CD4-positive, alpha-beta T cell treated with Interleukin-4 for 1 hour (primary cell): Measurements from ENCODE around the gene ZSCAN29.
"Not testable (repeated sequence)": the region's sequence is repeated elsewhere in the genome, so short reads cannot be mapped to it uniquely, and the experiment has no call there.

Experiments
- DNase-seq, 2 donors: peaks; one replicate each; pipeline ENCODE4 v3.0.0-alpha.2; 2020 to 2022

The ZSCAN29 gene

DNA sequence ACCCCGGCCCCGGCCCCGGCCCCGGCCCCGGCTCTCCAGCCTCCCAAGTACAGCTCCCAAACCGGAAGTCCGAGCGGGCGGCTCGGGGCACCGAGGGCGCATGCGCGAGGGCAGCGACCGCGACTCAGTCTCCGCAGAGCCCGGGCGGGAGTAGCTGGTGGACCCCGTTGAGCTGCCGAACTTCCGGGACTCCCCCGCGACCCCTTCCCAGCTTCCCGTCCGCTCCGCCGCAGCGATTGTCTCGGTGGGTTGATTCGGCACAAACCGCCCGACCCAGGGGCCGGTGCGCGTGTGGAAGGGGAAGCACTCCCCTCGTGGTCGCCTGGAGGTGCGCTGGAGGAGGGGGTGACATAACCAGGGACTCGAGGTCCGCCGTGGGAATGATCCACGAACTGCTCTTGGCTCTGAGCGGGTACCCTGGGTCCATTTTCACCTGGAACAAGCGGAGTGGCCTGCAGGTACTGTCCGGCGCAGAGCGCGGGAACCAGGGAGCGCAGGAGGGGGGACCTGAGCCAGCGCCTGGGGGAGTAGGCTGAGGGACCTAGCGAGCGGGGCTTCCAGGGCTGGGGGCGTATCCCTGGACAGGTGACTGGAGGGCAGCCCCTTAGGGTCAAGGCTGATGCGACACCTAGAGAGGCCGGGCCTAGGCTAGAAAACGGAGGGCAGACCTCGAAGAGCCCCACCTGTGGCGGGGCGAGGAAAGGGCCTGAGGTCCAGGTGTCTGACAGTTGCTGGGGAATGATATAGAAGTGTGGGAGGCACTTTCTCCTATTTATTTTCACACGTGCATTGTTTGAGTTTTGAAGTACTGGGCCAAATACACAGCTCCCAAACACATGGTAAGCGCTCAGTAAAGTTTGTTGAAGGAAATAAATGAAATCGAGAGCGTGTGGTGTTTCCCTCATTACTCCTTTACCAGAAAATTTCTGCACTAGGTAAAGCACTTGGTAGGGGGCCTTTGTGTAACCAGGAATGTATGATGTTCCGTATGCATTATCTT lies at the start of gene ZSCAN29, which contains the start of gene TUBGCP4:
Gene ZSCAN29 (minus strand): TSS at position 69 of the 1,000 bp plus-strand sequence. CDS start 1,130 bp downstream, outside the sequence.
Gene TUBGCP4 (plus strand): TSS at position 127 of the 1,000 bp plus-strand sequence. CDS start 254 bp downstream, at position 381.
- peak; percentile 78 to 79 for DNase-seq

DNA sequence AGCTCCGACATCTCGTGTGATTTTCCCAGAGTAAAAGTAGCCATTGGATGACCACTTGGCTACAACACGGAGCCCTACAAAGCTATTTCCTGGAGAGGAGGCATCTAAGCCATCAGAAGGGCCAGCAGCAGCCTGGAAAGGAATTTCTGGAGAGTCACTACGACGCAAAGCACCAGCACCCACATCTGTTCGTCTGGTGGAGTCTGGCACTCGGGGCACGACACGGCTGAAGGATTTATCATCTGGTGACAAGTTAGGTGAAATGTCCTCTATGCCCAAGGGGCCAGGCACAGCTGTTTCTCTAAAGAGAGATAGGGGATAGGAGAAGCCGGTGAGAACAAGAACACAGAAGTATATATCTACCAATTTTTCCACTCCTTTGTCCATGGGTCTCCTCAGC lies 49.6 kb upstream of the ZSCAN29 start:
- DNase-seq = no peak

DNA sequence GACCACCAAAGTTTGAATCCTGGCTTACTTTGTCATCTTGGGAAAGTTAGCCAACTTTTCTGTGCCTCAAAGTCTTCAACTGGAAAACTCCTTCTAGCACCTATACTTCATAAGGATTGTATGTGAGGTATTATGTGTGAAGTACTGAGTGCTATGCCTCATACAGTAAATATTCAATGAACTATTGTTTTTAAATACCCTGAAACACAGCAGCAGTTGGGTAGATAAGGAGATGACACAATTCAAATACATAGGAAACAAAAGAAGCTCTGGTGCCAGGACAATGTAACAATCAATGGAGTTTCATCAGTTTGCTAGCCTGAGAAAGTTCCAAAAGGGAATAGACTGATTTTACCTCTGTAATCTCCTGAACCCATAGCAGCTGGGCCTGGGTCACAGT lies 43.4 kb upstream of the ZSCAN29 start:
- no peak for DNase-seq

DNA sequence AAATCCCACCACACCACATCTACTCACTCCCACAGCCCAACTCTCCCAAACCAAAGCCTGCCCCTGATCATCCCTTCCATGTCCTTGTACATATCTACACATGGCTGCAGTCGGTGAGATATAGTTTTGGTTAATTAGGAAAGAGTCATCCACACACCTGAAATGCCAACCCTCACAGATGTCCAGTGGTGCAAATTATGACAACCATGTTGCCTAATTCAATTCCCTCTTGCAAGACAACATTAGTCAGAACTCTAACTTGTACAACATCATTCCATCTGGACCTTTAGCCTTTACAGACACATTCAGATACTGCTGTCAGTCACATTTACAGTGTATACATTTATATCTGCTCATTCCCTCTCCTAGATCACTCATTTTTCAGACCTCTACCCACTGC lies 41.3 kb upstream of the ZSCAN29 start:
- DNase-seq = no peak

DNA sequence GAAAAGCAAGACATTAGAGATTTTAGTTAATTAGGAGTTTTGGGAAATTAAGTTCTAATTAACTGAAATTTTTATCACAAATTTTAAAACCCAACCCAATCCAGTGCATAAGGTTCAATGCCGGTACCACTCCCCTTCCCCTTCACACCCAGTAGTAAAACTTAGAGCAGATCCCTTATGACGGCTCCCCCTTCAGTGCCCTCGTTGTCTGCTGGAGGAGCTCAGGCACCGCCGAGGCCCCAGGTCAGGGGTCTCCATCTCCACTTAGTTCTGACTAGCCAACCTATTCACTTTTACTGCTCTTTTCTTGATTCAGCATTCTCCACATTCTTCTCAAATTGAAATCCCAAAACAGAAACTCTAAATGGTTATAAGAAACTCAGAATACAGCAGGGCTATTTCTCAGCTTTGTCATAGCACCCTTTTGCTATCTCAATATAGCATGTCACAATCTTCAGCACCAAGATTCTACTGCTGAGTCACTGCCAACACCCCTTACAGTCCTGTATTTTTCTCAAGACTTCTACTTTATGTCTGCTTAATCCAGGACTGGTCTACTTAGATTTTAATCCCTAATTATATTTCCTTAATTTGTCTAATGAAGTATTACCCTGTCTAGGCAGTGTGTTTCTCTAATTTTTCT lies 39.9 kb upstream of the ZSCAN29 start:
- no peak for DNase-seq

DNA sequence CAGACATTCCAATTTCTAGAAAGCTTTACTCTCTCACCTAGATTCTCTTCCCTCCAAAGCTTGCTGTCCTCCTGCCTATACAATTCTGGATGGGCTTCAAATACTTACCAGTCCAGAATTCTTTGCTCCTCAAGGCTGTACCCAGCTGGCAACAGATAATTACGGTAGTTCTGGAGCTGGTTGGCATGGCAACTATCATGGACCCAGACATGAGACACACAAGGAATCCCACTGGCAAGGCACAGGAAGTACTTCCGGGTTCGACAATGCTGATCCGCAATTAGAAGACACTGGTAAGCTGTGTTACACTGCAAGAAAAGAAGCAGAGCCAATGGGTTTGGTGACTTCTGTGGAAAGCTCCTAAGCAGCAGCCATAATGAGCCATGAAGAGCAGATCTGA lies 37.9 kb upstream of the ZSCAN29 start:
- no peak for DNase-seq

DNA sequence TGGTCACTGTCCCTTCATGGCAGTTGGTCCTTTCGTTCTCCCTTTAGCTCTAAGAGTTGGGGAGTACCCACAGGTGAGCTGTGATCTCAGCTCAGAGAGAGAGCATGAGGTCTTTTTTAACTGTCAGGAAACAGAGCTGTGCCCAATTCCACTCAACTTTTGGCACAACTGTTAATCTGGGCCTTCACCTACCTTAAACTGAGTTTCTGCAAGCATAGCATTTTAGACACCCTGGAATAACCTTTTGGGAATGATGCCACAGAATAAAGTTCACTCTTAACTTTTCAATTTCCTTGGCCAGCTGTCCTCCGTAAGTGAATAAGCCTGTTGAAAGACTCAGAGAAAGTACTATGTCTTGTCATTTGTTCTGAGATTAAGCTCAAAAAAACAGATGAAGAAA lies 36.0 kb upstream of the ZSCAN29 start:
- no peak for DNase-seq

DNA sequence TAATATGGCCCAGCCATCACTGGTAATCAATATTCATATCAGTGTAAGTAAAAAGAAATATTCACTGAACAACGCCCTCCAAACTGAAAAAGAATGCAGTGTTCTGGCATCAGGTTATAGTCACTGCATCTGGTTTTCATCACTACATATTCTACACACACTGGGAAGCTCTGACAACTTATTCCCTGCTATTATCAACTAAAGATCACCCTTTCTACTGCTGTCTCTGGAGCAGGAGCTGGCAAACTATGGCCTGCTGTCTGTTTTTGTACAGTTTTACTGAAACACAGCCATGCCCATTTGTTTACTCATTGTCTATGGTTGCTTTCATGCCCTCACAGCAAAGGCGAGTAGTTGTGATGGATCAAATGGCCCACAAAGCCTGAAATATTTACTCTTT lies 35.3 kb upstream of the ZSCAN29 start:
- DNase-seq = no peak

DNA sequence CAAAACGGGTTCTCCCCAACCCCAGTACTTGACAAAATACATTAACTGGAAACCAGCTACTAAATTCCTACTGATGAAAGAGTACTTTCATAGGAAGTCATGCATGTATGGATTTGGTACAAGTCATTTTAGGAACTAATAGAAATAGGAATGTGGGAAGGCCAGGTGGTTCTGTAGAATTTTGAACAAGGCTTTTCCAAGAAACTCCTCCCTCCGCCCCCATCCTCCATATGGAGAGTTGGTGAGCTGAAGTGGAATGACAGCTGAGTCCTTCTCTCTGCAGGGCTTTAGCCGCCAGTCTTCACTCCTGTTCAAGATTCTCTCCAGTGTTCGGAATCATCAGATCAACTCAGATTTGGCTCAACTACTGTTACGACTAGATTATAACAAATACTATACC lies 33.3 kb upstream of the ZSCAN29 start:
- no peak for DNase-seq

DNA sequence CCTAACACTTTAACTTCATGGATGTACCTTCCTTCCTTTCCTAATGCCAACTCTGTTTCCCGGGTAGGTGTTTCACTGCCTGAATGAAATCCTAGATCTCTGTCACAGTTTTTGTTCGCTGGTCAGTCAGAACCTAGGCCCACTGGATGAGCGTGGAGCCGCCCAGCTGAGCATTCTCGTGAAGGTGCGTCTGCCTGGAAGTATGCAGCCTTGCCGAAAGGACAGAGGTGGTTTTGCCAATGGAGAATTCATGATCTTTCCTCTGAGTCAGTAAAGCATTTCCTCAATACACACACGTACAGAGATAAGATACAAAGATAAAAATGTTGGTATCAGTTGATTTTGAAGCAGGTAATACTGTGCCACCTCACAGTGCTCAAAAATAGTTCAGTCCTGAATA lies 32.8 kb upstream of the ZSCAN29 start:
- no peak for DNase-seq

DNA sequence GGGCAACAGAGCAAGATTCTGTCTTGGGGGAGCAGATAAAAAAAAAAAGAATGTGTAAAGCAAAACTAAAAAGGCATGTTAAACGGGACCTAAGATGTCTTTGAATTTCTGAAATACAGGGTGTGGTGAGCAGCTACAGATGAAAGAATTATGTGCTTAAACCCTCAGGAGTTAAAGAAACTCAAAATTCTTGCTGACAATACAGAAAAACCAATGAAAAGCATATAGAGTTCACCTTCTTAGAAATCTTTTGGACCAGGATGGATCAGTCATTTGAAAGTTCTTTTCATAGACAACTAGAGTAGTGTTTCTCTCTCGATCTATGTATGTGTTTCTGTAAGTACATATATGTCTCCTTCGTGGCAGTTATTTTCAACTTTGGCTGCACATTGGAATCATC lies 31.4 kb upstream of the ZSCAN29 start:
- DNase-seq = no peak

DNA sequence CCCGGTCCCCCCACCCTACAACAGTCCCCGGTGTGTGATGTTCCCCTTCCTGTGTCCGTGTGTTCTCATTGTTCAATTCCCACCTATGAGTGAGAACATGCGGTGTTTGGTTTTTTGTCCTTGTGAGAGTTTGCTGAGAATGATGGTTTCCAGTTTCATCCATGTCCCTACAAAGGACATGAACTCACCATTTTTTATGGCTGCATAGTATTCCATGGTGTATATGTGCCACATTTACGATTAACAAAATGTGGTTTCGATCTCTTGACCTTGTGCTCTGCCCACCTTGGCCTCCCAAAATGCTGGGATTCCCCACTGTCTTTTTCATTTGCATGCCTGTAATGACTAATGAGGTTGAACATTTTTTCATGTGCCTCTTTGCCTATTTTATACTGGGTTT lies 22.7 kb upstream of the ZSCAN29 start:
- DNase-seq = not testable (repeated sequence)

DNA sequence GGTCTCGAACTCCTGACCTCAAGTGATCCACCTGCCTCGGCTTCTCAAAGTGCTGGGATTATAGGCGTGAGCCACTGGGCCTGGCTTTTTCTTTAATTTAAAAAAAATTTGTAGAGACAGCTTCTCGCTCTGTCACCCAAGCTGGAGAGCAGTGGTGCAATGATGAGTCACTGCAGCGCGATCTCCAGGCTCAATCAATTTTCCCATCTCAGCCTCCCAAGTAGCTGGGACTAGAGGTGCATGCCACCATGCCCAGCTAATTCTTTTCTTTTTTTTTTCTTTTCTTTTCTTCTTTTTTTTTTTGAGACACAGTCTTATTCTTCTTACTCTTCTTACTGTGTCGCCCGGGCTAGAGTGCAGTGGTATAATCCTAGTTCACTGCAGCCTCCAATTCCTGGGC lies 19.9 kb upstream of the ZSCAN29 start:
- no peak for DNase-seq

DNA sequence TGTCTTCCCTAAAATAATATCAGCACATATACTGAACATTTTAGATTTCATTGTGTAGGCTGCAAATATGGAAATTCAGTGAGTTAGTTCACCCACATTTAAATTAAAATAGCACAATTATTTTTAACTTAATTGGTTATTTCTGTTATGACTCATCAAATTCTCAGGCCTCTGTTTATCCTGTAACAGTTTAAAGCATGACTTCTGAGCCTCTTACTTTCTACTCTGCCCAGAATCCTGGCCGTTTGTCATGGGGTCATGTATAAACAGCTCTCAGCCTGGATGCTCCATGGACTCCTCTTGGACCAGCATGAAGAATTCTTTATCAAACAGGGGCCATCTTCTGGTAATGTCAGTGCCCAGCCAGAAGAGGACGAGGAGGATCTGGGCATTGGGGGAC lies 12.2 kb upstream of the ZSCAN29 start:
- DNase-seq = no peak

DNA sequence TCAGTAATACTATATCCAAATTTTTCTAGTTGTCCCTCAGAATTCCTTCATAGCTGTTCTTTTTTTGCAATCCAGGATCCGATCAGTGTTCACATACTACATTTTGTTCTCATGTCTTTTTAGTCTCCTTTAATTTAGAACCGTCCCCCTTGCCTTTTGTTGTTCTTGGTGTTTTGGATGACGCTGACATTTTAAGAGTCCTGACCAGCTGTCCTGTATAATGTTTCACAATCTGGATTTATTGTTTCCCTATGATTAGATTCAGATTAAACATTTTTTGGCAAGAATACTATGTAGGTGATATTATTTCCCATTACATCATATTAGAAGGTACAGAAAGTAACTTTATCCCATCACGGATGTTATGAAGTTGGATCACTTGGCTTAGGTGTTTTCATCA lies 11.5 kb upstream of the ZSCAN29 start:
- no peak for DNase-seq

DNA sequence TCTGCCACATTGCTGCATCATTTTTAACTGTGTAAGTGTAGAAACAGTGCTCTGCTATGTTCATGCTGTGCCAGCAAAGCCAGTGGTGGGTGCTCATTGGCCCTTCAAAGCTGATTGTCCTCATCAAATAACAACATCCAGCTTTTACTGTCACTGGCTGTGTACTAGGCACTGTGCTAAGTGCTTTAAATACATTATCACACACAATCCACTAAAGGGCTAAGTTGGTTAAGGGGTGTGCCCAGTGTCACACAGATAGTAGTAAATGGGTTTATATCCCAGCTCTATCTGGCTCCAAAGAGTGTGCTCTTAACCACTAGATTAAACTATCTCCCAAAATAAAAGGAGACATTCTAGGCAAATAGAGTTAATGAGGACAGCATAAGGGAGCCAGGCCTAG lies 7.8 kb upstream of the ZSCAN29 start:
- DNase-seq = no peak

DNA sequence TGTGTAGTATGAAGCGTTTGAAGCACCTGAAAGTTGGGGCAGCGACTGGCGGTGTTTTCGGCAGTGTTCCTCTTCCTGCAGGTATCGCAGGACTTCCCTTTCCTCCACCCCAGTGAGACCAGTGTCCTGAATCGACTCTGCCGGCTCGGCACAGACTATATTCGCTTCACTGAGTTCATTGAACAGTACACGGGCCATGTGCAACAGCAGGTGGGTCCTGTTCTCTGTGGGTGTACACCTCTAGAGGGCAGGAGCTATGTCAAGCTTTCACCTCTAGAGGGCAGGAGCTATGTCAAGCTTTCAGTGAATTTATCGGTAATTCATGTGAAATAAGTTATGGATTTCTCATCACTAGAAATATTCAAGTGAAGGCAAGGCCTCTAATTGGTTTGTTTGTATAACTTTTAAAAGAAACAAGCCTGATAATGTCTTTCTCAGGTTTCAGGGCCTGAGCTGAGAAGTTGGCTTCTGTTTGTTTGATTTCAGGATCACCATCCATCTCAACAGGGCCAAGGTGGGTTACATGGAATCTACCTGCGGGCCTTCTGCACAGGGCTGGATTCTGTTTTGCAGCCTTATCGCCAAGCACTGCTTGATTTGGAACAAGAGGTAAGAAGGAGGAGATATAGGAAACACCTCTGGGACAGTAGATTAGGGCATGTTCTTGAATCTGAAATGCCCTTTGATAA lies 5.3 kb upstream of the ZSCAN29 start:
- peak; percentile 34 to 53 for DNase-seq

DNA sequence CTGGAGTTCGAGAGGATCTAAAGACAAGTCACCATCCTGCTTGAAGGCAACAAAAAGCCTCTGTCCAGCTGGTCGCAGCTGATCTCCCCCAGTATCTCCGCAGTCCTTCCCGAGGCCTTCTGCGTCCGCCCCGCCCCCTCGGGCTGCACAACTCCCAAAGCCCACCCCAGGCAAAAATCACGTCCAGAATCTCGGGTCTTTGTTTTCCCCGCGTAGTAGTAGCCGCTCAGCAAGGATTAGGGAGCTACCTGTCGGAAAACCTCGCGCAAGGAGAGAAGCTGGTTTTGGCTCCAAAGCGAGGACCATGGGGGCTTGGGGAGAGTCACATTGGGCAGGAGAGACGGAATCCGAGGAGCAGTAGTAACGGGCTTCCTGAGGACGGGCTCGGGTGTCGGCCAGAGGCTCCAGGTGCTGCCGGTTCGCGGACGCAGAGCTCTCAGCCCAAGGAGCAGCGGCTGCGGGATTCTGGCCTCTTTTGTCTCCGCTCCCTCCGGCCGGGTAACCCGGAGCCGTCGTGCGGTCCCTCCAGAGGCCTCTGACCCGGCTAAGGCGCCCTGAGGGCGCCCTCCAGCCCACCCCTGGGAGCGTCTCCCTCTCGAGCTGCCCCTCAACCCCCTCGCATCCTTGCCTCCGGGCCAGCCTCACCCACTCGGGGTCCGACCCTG lies 401 bp downstream of the ZSCAN29 start:
- DNase-seq = peak in 1 of 2 donors; percentile 13

DNA sequence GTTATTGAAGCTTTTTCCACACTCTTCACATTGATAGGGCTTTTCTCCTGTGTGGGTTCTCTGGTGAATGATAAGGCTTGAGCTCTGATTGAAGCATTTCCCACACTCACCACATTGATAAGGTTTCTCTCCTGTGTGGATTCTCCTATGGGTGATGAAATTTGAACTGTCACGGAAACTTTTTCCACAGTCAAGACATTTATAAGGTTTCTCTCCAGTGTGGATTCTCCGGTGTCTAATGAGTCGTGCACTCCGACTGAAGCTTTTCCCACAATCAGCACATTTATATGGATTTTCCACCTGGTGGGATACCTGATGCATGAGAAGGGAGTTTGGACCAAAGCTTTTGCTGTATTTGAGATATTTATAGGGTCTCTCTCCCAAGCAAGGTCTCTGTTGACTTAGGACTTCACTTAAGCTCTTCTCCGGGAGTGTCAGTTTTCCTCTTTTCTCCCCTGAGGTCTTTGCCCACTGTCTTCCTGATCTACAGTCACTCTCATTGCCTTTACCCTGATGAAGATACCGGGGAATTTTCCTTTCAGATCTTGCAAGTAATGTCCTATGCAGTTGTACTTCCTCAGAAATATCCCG lies 9.4 kb downstream of the ZSCAN29 start:
- no peak for DNase-seq

DNA sequence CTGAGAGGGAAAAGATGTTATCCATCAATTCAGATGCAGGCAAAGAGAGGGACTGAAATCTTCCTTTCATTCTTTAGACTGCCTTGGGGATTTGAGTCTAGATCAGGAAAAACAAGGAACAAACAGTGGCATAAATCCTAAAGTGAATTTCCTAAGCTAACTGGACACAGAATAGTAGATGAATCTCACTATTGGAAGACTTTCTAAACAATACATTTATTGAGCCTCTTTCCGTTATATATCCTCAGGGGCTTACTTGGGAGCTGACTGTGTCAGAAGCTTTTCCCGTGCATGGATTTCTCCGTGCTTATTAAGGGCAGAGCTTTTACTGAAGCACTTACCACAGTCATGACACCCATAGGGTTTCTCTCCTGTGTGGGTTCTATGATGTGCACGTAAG lies 10.0 kb downstream of the ZSCAN29 start:
- no peak for DNase-seq

DNA sequence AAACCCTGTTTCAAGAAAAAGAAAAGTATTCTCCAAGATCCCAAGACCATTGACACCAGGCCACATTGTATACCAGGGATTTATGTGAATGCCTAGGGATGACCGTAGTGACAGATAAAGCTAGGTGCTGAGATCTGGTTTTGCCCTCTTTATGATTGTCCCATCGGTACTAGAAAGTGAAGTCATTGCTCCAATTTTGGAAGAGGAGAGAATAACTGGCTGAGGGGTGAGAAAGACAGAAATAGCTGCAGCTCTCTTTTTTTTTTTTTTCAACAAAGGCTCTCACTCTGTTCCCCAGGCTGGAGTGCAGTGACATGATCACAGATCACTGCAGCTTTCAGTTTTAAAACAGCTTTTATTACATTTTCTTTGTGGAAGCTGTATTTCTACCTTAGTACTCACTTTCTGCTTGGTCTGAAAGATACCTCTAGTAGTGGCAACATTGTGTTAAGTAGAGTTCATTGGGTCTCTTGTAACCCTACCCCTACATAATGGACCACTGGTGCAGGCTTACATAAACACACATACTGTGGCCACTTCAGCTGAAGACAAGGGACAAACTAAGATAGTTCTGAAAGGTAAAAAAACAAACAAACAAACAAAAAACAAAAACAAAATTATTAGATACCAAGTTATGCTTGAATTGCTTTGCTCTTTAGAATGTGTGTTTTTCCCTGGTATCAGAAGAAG lies 18.0 kb downstream of the ZSCAN29 start:
- DNase-seq = no peak

DNA sequence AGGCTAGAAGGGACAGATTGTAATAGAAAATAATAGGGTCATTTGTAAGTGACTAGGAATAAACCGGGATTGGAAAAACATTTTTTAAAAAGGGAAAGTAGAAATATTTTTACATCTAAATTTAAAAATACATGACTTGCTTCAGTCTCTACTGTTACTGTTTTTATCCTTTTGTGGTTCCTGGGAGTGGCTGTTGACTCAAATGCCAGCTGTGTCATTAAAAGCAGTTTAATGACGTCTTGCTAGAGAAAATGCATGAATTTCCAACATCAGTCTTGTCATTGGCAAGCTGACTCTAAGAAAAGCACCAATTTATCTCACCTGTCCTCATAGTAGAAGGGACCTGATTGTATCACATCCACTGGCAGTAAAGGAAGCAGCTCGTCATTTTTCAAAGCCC lies 23.7 kb downstream of the ZSCAN29 start:
- no peak for DNase-seq
